Esophagus squamous epithelium (tissue), 5 donors: ENCODE results near the gene LYAR. TPM values are rescaled to one million over a fixed set of nuclear protein-coding genes. Genes with fewer than 3 reads are reported as not detected.
"Not testable (repeated sequence)": the region's sequence is repeated elsewhere in the genome, so short reads cannot be mapped to it uniquely, and the experiment has no call there.

ENCODE experiments used
- DNase-seq: peaks from one replicate; lab custom pipeline; 2025; lab: John Stamatoyannopoulos, UW
- H3K27ac ChIP-seq, 4 donors: fragments of 200-600 bp; sonication (generic); one replicate each; pipeline ENCODE4 v1.5.1; 2016 to 2019; ENCODE audit warnings: mild to moderate bottlenecking in 1 of 4
- H3K27me3 ChIP-seq, 4 donors: fragments of 200-600 bp; sonication (generic); 1 replicate in 3 of 4; 2 replicates in 1 of 4; pipeline versions ENCODE4 v1.5.1 to v1.6.0; 2017 to 2021; ENCODE audit warnings: antibody characterized with exemption in 1 of 4
- H3K36me3 ChIP-seq, 3 donors: fragments of 200-600 bp; sonication (generic); one replicate each; pipeline ENCODE4 v1.5.1; 2016 to 2019
- H3K4me1 ChIP-seq, 3 donors: fragments of 200-600 bp; sonication (generic); one replicate each; pipeline ENCODE4 v1.5.1; 2017 to 2019
- H3K4me3 ChIP-seq, 4 donors: fragments of 200-600 bp; sonication (generic); 1 replicate in 3 of 4; 2 replicates in 1 of 4; pipeline ENCODE4 v1.5.1; 2016 to 2019; ENCODE audit warnings: mild to moderate bottlenecking in 2 of 4, moderate library complexity in 1 of 4
- H3K9me3 ChIP-seq, 3 donors: fragments of 200-600 bp; sonication (generic); one replicate each; pipeline ENCODE4 v1.5.1; 2016 to 2019
- CTCF ChIP-seq, 6 experiments: fragments of 450-650 bp in 4 of 6; fragments of 200-600 bp in 2 of 6; sonication (generic) in 2 of 6; IDR thresholded peaks; one replicate each; pipeline ENCODE4 v1.5.1; 2016 to 2019; ENCODE audit warnings: antibody characterized with exemption in 6 of 6, mild to moderate bottlenecking in 4 of 6, moderate library complexity in 4 of 6
- POLR2A ChIP-seq, 4 donors: fragments of 450-650 bp; IDR thresholded peaks; one replicate each; pipeline ENCODE4 v1.6.1; 2017; ENCODE audit warnings: antibody characterized with exemption in 4 of 4, mild to moderate bottlenecking in 4 of 4, moderate library complexity in 3 of 4
- WGBS, 2 donors: methylation state at CpG; one replicate each; pipeline ENCODE4 v1.1.5; 2018; 5-methylcytosine and 5-hydroxymethylcytosine counted together
- intact Hi-C: fragments of 100-400 bp; cut with DNase I; formaldehyde crosslinking; loops from one replicate; pipeline ENCODE4 v1.15.0; 2022
- total RNA-seq, 4 donors: library from RNA; depleted of rRNA; stranded (reverse); fragments of >200 nt; gene quantifications; one replicate each; pipeline ENCODE4 v1.1.0, GENCODE V29; 2016
- donor health status: DM: yes; HTN: yes; CAD: no.

LYAR gene
- total RNA-seq, 4 donors from 2014 or later = 9.1 to 35.7 (median 22.0) TPM

GRCh38 chr4:4256799-4257198 lies 33.2 kb downstream of the LYAR start:
- Histone ChIP-seq H3K4me1 (no peaks in the 10 kb centered on the region), H3K27me3 (peaks cover 0 to 19% (median 0%) of the 10 kb centered on the region in 4 donors), H3K36me3 (no peaks in the 10 kb centered on the region), H3K4me3 (no peak overlapping the region), H3K9me3 (no peaks in the 10 kb centered on the region), H3K27ac (no peak overlapping the region)
- TF ChIP-seq CTCF (IDR thresholded peaks at IDR 0.05) = no peak
- TF ChIP-seq POLR2A (IDR thresholded peaks at IDR 0.05) = no peak
- intact Hi-C loops = loop anchor here (5.0 kb wide), 1 partner anchor 76 kb away; no protein-coding TSS in a partner anchor
- WGBS, 2 donors = 65 to 73% methylated on average over 8 to 10 of the region's 10 CpGs
- DNase-seq = no peak

- Histone ChIP-seq H3K4me3 (no peak overlapping the region), H3K4me1 (no peaks in the 10 kb centered on the region), H3K9me3 (no peaks in the 10 kb centered on the region), H3K27me3 (peaks cover 0 to 19% (median 0%) of the 10 kb centered on the region in 4 donors), H3K36me3 (no peaks in the 10 kb centered on the region), H3K27ac (no peak overlapping the region)
- intact Hi-C loops = loop anchor here (5.0 kb wide), 1 partner anchor 78 kb away; no protein-coding TSS in a partner anchor
- no peak for TF ChIP-seq CTCF (IDR thresholded peaks at IDR 0.05)
- TF ChIP-seq POLR2A (IDR thresholded peaks at IDR 0.05) = no peak
- WGBS, 2 donors = 56 to 60% methylated on average over 3 to 6 of the region's 6 CpGs
- DNase-seq = no peak
Observed at GRCh38 chr4:4254666-4255065, 35.3 kb downstream of the LYAR start.

GRCh38 chr4:4254199-4254598 lies 35.8 kb downstream of the LYAR start:
- H3K4me3 ChIP-seq = no peak overlapping the region
- H3K4me1 ChIP-seq = peaks cover 0 to 2% (median 0%) of the 10 kb centered on the region in 3 donors
- H3K27ac ChIP-seq = no peak overlapping the region
- no peaks in the 10 kb centered on the region for H3K9me3 ChIP-seq
- 74 to 83% methylated on average over 11 of the region's 11 CpGs for WGBS, 2 donors
- TF ChIP-seq POLR2A (IDR thresholded peaks at IDR 0.05) (no peak), CTCF (IDR thresholded peaks at IDR 0.05) (no peak)
- H3K36me3 ChIP-seq = no peaks in the 10 kb centered on the region
- intact Hi-C loops = no loop called here
- H3K27me3 ChIP-seq = peaks cover 0 to 19% (median 0%) of the 10 kb centered on the region in 4 donors
- no peak for DNase-seq

GRCh38 chr4:4249866-4250265 lies 40.1 kb downstream of the LYAR start:
- H3K36me3 ChIP-seq = peaks cover 0 to 8% (median 0%) of the 10 kb centered on the region in 3 donors
- H3K27me3 ChIP-seq = peaks cover 0 to 10% (median 0%) of the 10 kb centered on the region in 4 donors
- H3K4me1 ChIP-seq = peaks cover 9 to 22% (median 18%) of the 10 kb centered on the region in 3 donors
- 85 to 87% methylated on average over 7 to 8 of the region's 8 CpGs for WGBS, 2 donors
- DNase-seq = no peak
- no peak overlapping the region for H3K27ac ChIP-seq
- H3K4me3 ChIP-seq = no peak overlapping the region
- TF ChIP-seq CTCF (IDR thresholded peaks at IDR 0.05) (no peak), POLR2A (IDR thresholded peaks at IDR 0.05) (no peak)
- no peaks in the 10 kb centered on the region for H3K9me3 ChIP-seq
- intact Hi-C loops = no loop called here

- intact Hi-C loops, H3K4me3 ChIP-seq: not testable (repeated sequence)
- 92 to 94% methylated on average over 15 of the region's 15 CpGs for WGBS, 2 donors
Observed at GRCh38 chr4:4249342-4249741, 40.6 kb downstream of the LYAR start.

GRCh38 chr4:4248885-4249203 lies 41.1 kb downstream of the LYAR start:
- H3K9me3 ChIP-seq = no peaks in the 10 kb centered on the region
- intact Hi-C loops = no loop called here
- H3K27me3 ChIP-seq = no peaks in the 10 kb centered on the region
- DNase-seq = no peak
- H3K4me1 ChIP-seq = peaks cover 9 to 22% (median 18%) of the 10 kb centered on the region in 3 donors
- peak overlapping the region; percentile 92 to 96 (median 96) for H3K27ac ChIP-seq
- peak overlapping the region; percentile 76 to 87 (median 81) for H3K4me3 ChIP-seq
- TF ChIP-seq CTCF (IDR thresholded peaks at IDR 0.05) (no peak), POLR2A (IDR thresholded peaks at IDR 0.05) (no peak)
- 15 to 23% methylated on average over 10 of the region's 10 CpGs for WGBS, 2 donors
- peaks cover 0 to 18% (median 0%) of the 10 kb centered on the region in 3 donors for H3K36me3 ChIP-seq

More at GRCh38 chr4:4249342-4249741, 40.6 kb downstream of the LYAR start:
- H3K9me3 ChIP-seq, H3K27me3 ChIP-seq, DNase-seq: not testable (repeated sequence)
- H3K36me3 ChIP-seq = peaks cover 0 to 13% (median 0%) of the 10 kb centered on the region in 3 donors
- H3K4me1 ChIP-seq = peaks cover 9 to 22% (median 18%) of the 10 kb centered on the region in 3 donors
- peak overlapping the region in 1 of 4 donors; percentile 96 for H3K27ac ChIP-seq
